ENCODE data around the gene TMEM80. TPM values are rescaled to one million over a fixed set of nuclear protein-coding genes. Genes with fewer than 3 reads are reported as not detected.

TMEM80 gene
- total and polyA plus RNA-seq, 2 of the 8 experiments (the other 6 are each of a cell fraction or from before 2014, with no cell fraction given): 8.0 to 16.3 TPM

DNA sequence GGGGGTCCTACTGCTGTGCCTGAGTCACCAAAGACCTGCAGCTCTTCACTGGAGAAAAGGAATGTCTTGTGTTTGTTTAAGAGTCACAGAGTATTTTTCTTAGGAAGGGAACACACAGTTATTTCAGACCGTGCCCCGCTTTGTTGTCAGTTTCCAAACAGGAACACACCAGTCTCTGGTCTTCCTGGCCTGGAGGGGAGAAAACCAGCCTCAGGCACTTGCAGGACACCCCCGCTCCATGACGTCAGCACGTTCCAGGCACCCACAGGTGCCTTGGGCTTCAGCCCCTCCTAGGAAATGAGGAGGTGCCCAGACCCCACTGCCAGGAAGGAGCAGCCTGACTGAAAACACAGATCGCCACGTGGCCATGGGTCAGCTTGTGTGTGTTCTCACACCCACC is 6.0 kb upstream of the TMEM80 start:
- no peak overlapping the region for H3K18ac ChIP-seq (ENCODE audit: extremely low read depth, low read length)
- H3K56ac ChIP-seq (replicated peaks; ENCODE audit: insufficient read length, low read depth, low read length): no peak overlapping the region
- peaks cover 0 to 2% of the 10 kb centered on the region in 2 experiments; a peak in 1 of 4 replicates for H3K9me3 ChIP-seq (ENCODE audit: insufficient read depth in 2 of 2, low read depth in 1 of 2, low read length in 1 of 2)
- no peaks in the 10 kb centered on the region for H3K27me3 ChIP-seq (replicated peaks in 1 of 4; ENCODE audit: control insufficient read depth in 3 of 4, extremely low read depth in 1 of 4, insufficient read depth in 3 of 4, low read length in 3 of 4)
- no peak overlapping the region for H2BK5ac ChIP-seq (ENCODE audit: low read depth, low read length)
- ChIA-PET CTCF (ENCODE audit: partially characterized antibody) (interaction anchor here (0.8 to 1.3 kb wide), 3 partner anchors 11 to 34 kb away, joined by 3 to 6 read pairs (median 3); no protein-coding TSS in a partner anchor), POLR2A (ENCODE audit: partially characterized antibody) (interaction anchor here (2.8 kb wide), 1 partner anchor 10 kb away, joined by 9 read pairs; no protein-coding TSS in a partner anchor)
- no peak overlapping the region; the same call in 1 of the 2 replicates for H3K27ac ChIP-seq (ENCODE audit: low read depth, low read length)
- H3K14ac ChIP-seq (ENCODE audit: insufficient read length): no peak overlapping the region
- 92% methylated on average over 7 of the region's 7 CpGs; no CpG with 5 or more reads in 1 of the 2 experiments for WGBS, 2 experiments (ENCODE audit: extremely low coverage in 1 of 2, insufficient coverage in 1 of 2, insufficient read length in 1 of 2, insufficient replicate concordance in 2 of 2, low coverage in 1 of 2, low lambda C conversion rate in 2 of 2, missing lambda C conversion rate in 1 of 2)
- H3K23me2 ChIP-seq (ENCODE audit: low read depth, low read length): peaks cover 4% of the 10 kb centered on the region; the same call in 1 of the 2 replicates
- no peak for DNase-seq (ENCODE audit: low read depth in 1 of 2, low spot score in 2 of 2)
- H3K4ac ChIP-seq (replicated peaks; ENCODE audit: insufficient read length, low read depth, low read length): no peak overlapping the region
- H3K23ac ChIP-seq (ENCODE audit: insufficient read length): no peak overlapping the region
- H3K36me3 ChIP-seq (ENCODE audit: control insufficient read depth in 2 of 4, insufficient read depth in 4 of 4, low read length in 3 of 4): peaks cover 6 to 39% (median 21%) of the 10 kb centered on the region in 4 experiments; a peak in 7 of 8 replicates
- peaks cover 5 to 33% of the 10 kb centered on the region in 2 experiments; a peak in 3 of 4 replicates for H3K79me2 ChIP-seq (ENCODE audit: control insufficient read depth in 1 of 2, insufficient read depth in 2 of 2, low read length in 2 of 2)
- no peak overlapping the region for H2BK15ac ChIP-seq (ENCODE audit: low read length)
- no peak overlapping the region for H4K8ac ChIP-seq (ENCODE audit: extremely low read depth, insufficient read depth, low read length)
- H2BK20ac ChIP-seq (ENCODE audit: low read length): no peak overlapping the region
- H4K5ac ChIP-seq (ENCODE audit: insufficient read length, low read depth, low read length): no peak overlapping the region
- peaks cover 0 to 23% (median 5%) of the 10 kb centered on the region in 4 experiments; a peak in 6 of 7 replicates for H3K4me1 ChIP-seq (replicated peaks in 1 of 4; ENCODE audit: control insufficient read depth in 3 of 4, insufficient read depth in 4 of 4, low read length in 3 of 4)
- H2BK12ac ChIP-seq (ENCODE audit: low read depth, low read length): no peak overlapping the region
- no peak for FAIRE-seq
- H4K20me1 ChIP-seq (replicated peaks in 1 of 2; ENCODE audit: control insufficient read depth in 1 of 2, insufficient read depth in 2 of 2, low read length in 2 of 2): peaks cover 10 to 17% of the 10 kb centered on the region in 2 experiments
- no peak overlapping the region for H3K4me3 ChIP-seq (ENCODE audit: extremely low read depth in 1 of 4, insufficient read depth in 2 of 4, low read depth in 3 of 4, low read length in 4 of 4)
- H3K9ac ChIP-seq (replicated peaks in 1 of 4; ENCODE audit: extremely low read depth in 1 of 4, low read depth in 3 of 4, low read length in 3 of 4): no peak overlapping the region
- no peak overlapping the region for H4K91ac ChIP-seq (replicated peaks; ENCODE audit: insufficient read length, low read length)
- no peak overlapping the region for H2AFZ ChIP-seq (ENCODE audit: low read length)
- peaks cover 12% of the 10 kb centered on the region; the same call in 1 of the 2 replicates for H3K79me1 ChIP-seq (ENCODE audit: low read depth, low read length)
- TF ChIP-seq SIX5 (IDR thresholded peaks at IDR 0.05; ENCODE audit: low read depth, low read length): no peak
- no peak for TF ChIP-seq RXRA (IDR thresholded peaks at IDR 0.05; ENCODE audit: insufficient read depth, low read depth, low read length)
- TF ChIP-seq CTBP2 (IDR thresholded peaks at IDR 0.05; ENCODE audit: borderline replicate concordance, insufficient read depth, insufficient read length, low read length): no peak
- H3K4me2 ChIP-seq (ENCODE audit: insufficient read depth in 1 of 2, low read depth in 2 of 2, low read length in 2 of 2): no peak overlapping the region
- no peak overlapping the region for H2AK5ac ChIP-seq (ENCODE audit: low read depth, low read length)
- no peak overlapping the region for H2BK120ac ChIP-seq (replicated peaks; ENCODE audit: low read depth, low read length)
